ENCODE measurements around the gene TPRN. TPM values are rescaled to one million over a fixed set of nuclear protein-coding genes. Genes with fewer than 3 reads are reported as not detected.

Gene TPRN
- total RNA-seq (2021; fragmentation: NEBNext Ultra II Directional; extraction: Animal tissue kit (Norgen Biotek cat#: 25700)): 10 to 100 TPM in 4 of 6 experiments, 1 to 10 TPM in 2; 9.9 to 18.1 (median 13.3) TPM
- long read RNA-seq, partial matches to known transcripts: 0 of 1 reads
- long read RNA-seq, other reads (novel, unspliced or antisense): 0 of 1 reads

- TF ChIP-seq CTCF (IDR thresholded peaks at IDR 0.05): no peak
- no peaks in the 10 kb centered on the region for H3K36me3 Mint-ChIP-seq (ENCODE audit: low read depth)
- H3K4me3 Mint-ChIP-seq: peak within 1 kb of the TSS; percentile 87
- peak; percentile 97 for DNase-seq
- H3K27ac Mint-ChIP-seq: peak within 1 kb of the TSS; percentile 48; the same call in 1 of the 2 replicates
- H3K27me3 Mint-ChIP-seq (ENCODE audit: insufficient read depth): peaks cover 3% of the 10 kb centered on the region
- no peaks in the 10 kb centered on the region for H3K9me3 Mint-ChIP-seq
- peaks cover 22% of the 10 kb centered on the region for H3K4me1 Mint-ChIP-seq (ENCODE audit: low read depth)
These were observed at the start of gene TPRN for GRCh38 chr9:137200311-137201204. Gene TPRN, minus strand, starts transcription at chr9:137200741. Its CDS starts 30 bp downstream, at chr9:137200711.

- H3K9me3 Mint-ChIP-seq: no peaks in the 10 kb centered on the region
- H3K27ac Mint-ChIP-seq: no peak overlapping the region
- peaks cover 11% of the 10 kb centered on the region for H3K36me3 Mint-ChIP-seq (ENCODE audit: low read depth)
- peaks cover 15% of the 10 kb centered on the region for H3K4me1 Mint-ChIP-seq (ENCODE audit: low read depth)
- peaks cover 10% of the 10 kb centered on the region for H3K27me3 Mint-ChIP-seq (ENCODE audit: insufficient read depth)
- no peak overlapping the region for H3K4me3 Mint-ChIP-seq
- no peak for TF ChIP-seq CTCF (IDR thresholded peaks at IDR 0.05)
- DNase-seq: no peak
These were observed 47.3 kb upstream of the TPRN start for GRCh38 chr9:137247916-137248175.

GRCh38 chr9:137247135-137247915 is 46.8 kb upstream of the TPRN start:
- Mint-ChIP-seq H3K4me3 (no peak overlapping the region), H3K9me3 (peaks cover 1% of the 10 kb centered on the region; the same call in 1 of the 2 replicates)
- no peak for TF ChIP-seq CTCF (IDR thresholded peaks at IDR 0.05)

GRCh38 chr9:137245450-137246421 is 45.2 kb upstream of the TPRN start:
- H3K27ac Mint-ChIP-seq: no peak overlapping the region; the same call in 1 of the 2 replicates

More at GRCh38 chr9:137247135-137247915, 46.8 kb upstream of the TPRN start:
- Mint-ChIP-seq H3K36me3 (ENCODE audit: low read depth) (peaks cover 16% of the 10 kb centered on the region), H3K27ac (no peak overlapping the region), H3K27me3 (ENCODE audit: insufficient read depth) (peaks cover 15% of the 10 kb centered on the region), H3K4me1 (ENCODE audit: low read depth) (peaks cover 21% of the 10 kb centered on the region)
- no peak for DNase-seq

More at GRCh38 chr9:137245450-137246421, 45.2 kb upstream of the TPRN start:
- Mint-ChIP-seq H3K27me3 (ENCODE audit: insufficient read depth) (peaks cover 24% of the 10 kb centered on the region), H3K36me3 (ENCODE audit: low read depth) (peaks cover 21% of the 10 kb centered on the region), H3K9me3 (peaks cover 11% of the 10 kb centered on the region), H3K4me3 (no peak overlapping the region), H3K4me1 (ENCODE audit: low read depth) (peaks cover 24% of the 10 kb centered on the region)
- TF ChIP-seq CTCF (IDR thresholded peaks at IDR 0.05): no peak
- DNase-seq: no peak

All from HFFc6 (cell line).